Esophagus squamous epithelium (tissue), 5 donors: Measurements from ENCODE around the gene TMTC2. TPM values are rescaled to one million over a fixed set of nuclear protein-coding genes. Genes with fewer than 3 reads are reported as not detected.

Source experiments
- DNase-seq: peaks from one replicate; lab custom pipeline; 2025; lab: John Stamatoyannopoulos, UW
- H3K27ac ChIP-seq, 4 donors: fragments of 200-600 bp; sonication (generic); one replicate each; pipeline ENCODE4 v1.5.1; 2016 to 2019; ENCODE audit warnings: mild to moderate bottlenecking in 1 of 4
- H3K27me3 ChIP-seq, 4 donors: fragments of 200-600 bp; sonication (generic); 1 replicate in 3 of 4; 2 replicates in 1 of 4; pipeline versions ENCODE4 v1.5.1 to v1.6.0; 2017 to 2021; ENCODE audit warnings: antibody characterized with exemption in 1 of 4
- H3K36me3 ChIP-seq, 3 donors: fragments of 200-600 bp; sonication (generic); one replicate each; pipeline ENCODE4 v1.5.1; 2016 to 2019
- H3K4me1 ChIP-seq, 3 donors: fragments of 200-600 bp; sonication (generic); one replicate each; pipeline ENCODE4 v1.5.1; 2017 to 2019
- H3K4me3 ChIP-seq, 4 donors: fragments of 200-600 bp; sonication (generic); 1 replicate in 3 of 4; 2 replicates in 1 of 4; pipeline ENCODE4 v1.5.1; 2016 to 2019; ENCODE audit warnings: mild to moderate bottlenecking in 2 of 4, moderate library complexity in 1 of 4
- H3K9me3 ChIP-seq, 3 donors: fragments of 200-600 bp; sonication (generic); one replicate each; pipeline ENCODE4 v1.5.1; 2016 to 2019
- CTCF ChIP-seq, 6 experiments: fragments of 450-650 bp in 4 of 6; fragments of 200-600 bp in 2 of 6; sonication (generic) in 2 of 6; IDR thresholded peaks; one replicate each; pipeline ENCODE4 v1.5.1; 2016 to 2019; ENCODE audit warnings: antibody characterized with exemption in 6 of 6, mild to moderate bottlenecking in 4 of 6, moderate library complexity in 4 of 6
- POLR2A ChIP-seq, 4 donors: fragments of 450-650 bp; IDR thresholded peaks; one replicate each; pipeline ENCODE4 v1.6.1; 2017; ENCODE audit warnings: antibody characterized with exemption in 4 of 4, mild to moderate bottlenecking in 4 of 4, moderate library complexity in 3 of 4
- WGBS, 2 donors: methylation state at CpG; one replicate each; pipeline ENCODE4 v1.1.5; 2018; 5-methylcytosine and 5-hydroxymethylcytosine counted together
- intact Hi-C: fragments of 100-400 bp; cut with DNase I; formaldehyde crosslinking; loops from one replicate; pipeline ENCODE4 v1.15.0; 2022
- total RNA-seq, 4 donors: library from RNA; depleted of rRNA; stranded (reverse); fragments of >200 nt; gene quantifications; one replicate each; pipeline ENCODE4 v1.1.0, GENCODE V29; 2016
- donor health status: DM: yes; HTN: yes; CAD: no.

The TMTC2 gene
- total RNA-seq, 4 donors from 2014 or later = 18.3 to 27.0 (median 21.8) TPM

GRCh38 chr12:82886671-82887340 lies 200.1 kb downstream of the TMTC2 start:
- intact Hi-C loops = no loop called here
- Histone ChIP-seq H3K27me3 (no peaks in the 10 kb centered on the region), H3K9me3 (no peaks in the 10 kb centered on the region), H3K4me3 (no peak overlapping the region), H3K4me1 (no peaks in the 10 kb centered on the region), H3K36me3 (no peaks in the 10 kb centered on the region), H3K27ac (no peak overlapping the region)
- WGBS, 2 donors = 54 to 59% methylated on average over 2 of the region's 2 CpGs
- no peak for DNase-seq
- TF ChIP-seq POLR2A (IDR thresholded peaks at IDR 0.05) = no peak
- no peak for TF ChIP-seq CTCF (IDR thresholded peaks at IDR 0.05)

GRCh38 chr12:82893896-82894295 lies 207.2 kb downstream of the TMTC2 start:
- no peaks in the 10 kb centered on the region for H3K27me3 ChIP-seq
- H3K27ac ChIP-seq = no peak overlapping the region
- H3K36me3 ChIP-seq = no peaks in the 10 kb centered on the region
- no peak for TF ChIP-seq POLR2A (IDR thresholded peaks at IDR 0.05)
- intact Hi-C loops = no loop called here
- H3K4me1 ChIP-seq = peaks cover 0 to 26% (median 0%) of the 10 kb centered on the region in 3 donors
- DNase-seq = no peak
- no peaks in the 10 kb centered on the region for H3K9me3 ChIP-seq
- no peak overlapping the region for H3K4me3 ChIP-seq
- 57 to 59% methylated on average over 5 of the region's 5 CpGs for WGBS, 2 donors

- WGBS, 2 donors = 41 to 58% methylated on average over 7 of the region's 7 CpGs
- no peaks in the 10 kb centered on the region for H3K36me3 ChIP-seq
- intact Hi-C loops = no loop called here
- H3K4me3 ChIP-seq = no peak overlapping the region
- no peaks in the 10 kb centered on the region for H3K27me3 ChIP-seq
- H3K27ac ChIP-seq = peak overlapping the region in 2 of 4 donors; percentile 17 to 52
- no peak for TF ChIP-seq CTCF (IDR thresholded peaks at IDR 0.05)
- no peak for TF ChIP-seq POLR2A (IDR thresholded peaks at IDR 0.05)
- DNase-seq = no peak
- H3K4me1 ChIP-seq = peaks cover 0 to 26% (median 0%) of the 10 kb centered on the region in 3 donors
- no peaks in the 10 kb centered on the region for H3K9me3 ChIP-seq
Observed at GRCh38 chr12:82896277-82896676, 209.6 kb downstream of the TMTC2 start.

GRCh38 chr12:82896979-82897378 lies 210.3 kb downstream of the TMTC2 start:
- H3K9me3 ChIP-seq = no peaks in the 10 kb centered on the region
- H3K4me3 ChIP-seq = no peak overlapping the region
- intact Hi-C loops = no loop called here
- no peaks in the 10 kb centered on the region for H3K36me3 ChIP-seq
- no peak for DNase-seq
- peaks cover 0 to 26% (median 0%) of the 10 kb centered on the region in 3 donors for H3K4me1 ChIP-seq
- 38 to 58% methylated on average over 3 of the region's 3 CpGs for WGBS, 2 donors
- H3K27ac ChIP-seq = peak overlapping the region in 3 of 4 donors; percentile 17 to 52 (median 36)
- H3K27me3 ChIP-seq = no peaks in the 10 kb centered on the region
- TF ChIP-seq POLR2A (IDR thresholded peaks at IDR 0.05) (no peak), CTCF (IDR thresholded peaks at IDR 0.05) (no peak)

- Histone ChIP-seq H3K36me3 (no peaks in the 10 kb centered on the region), H3K4me3 (no peak overlapping the region), H3K4me1 (peaks cover 0 to 26% (median 0%) of the 10 kb centered on the region in 3 donors), H3K9me3 (no peaks in the 10 kb centered on the region), H3K27me3 (no peaks in the 10 kb centered on the region), H3K27ac (no peak overlapping the region)
- WGBS, 2 donors = 58 to 100% methylated on average over 2 of the region's 2 CpGs
- intact Hi-C loops = no loop called here
- no peak for DNase-seq
- no peak for TF ChIP-seq CTCF (IDR thresholded peaks at IDR 0.05)
- TF ChIP-seq POLR2A (IDR thresholded peaks at IDR 0.05) = no peak
Observed at GRCh38 chr12:82898441-82898840, 211.7 kb downstream of the TMTC2 start.
